ENCODE measurements around the gene AVPI1. TPM values are rescaled to one million over a fixed set of nuclear protein-coding genes. Genes with fewer than 3 reads are reported as not detected.

The AVPI1 gene
- total and polyA plus RNA-seq, 2 of the 13 experiments (the other 11 are each of a cell fraction or from before 2014, with no cell fraction given), result 39.8 to 61.2 TPM

GRCh38 chr10:97707134-97707861, 20.3 kb upstream of the AVPI1 start (continued):
- TF ChIP-seq, protein P1, sequence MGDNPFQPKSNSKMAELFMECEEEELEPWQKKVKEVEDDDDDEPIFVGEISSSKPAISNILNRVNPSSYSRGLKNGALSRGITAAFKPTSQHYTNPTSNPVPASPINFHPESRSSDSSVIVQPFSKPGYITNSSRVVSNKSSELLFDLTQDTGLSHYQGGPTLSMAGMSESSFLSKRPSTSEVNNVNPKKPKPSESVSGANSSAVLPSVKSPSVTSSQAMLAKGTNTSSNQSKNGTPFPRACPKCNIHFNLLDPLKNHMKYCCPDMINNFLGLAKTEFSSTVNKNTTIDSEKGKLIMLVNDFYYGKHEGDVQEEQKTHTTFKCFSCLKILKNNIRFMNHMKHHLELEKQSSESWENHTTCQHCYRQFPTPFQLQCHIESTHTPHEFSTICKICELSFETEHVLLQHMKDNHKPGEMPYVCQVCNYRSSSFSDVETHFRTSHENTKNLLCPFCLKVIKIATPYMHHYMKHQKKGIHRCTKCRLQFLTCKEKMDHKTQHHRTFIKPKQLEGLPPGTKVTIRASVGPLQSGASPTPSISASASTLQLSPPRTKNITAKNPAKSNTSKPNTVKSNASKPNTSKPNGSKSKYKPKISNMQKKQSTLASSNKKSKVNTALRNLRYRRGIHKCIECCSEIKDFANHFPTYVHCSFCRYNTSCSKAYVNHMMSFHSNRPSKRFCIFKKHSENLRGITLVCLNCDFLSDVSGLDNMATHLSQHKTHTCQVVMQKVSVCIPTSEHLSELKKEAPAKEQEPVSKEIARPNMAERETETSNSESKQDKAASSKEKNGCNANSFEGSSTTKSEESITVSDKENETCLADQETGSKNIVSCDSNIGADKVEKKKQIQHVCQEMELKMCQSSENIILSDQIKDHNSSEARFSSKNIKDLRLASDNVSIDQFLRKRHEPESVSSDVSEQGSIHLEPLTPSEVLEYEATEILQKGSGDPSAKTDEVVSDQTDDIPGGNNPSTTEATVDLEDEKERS (CRISPR knock-in tag; IDR thresholded peaks at IDR 0.05), result 0 out of 2 replicates have a peak, but pooled peaks have one; percentile 43
- TF ChIP-seq ZMYM2 (CRISPR knock-in tag; IDR thresholded peaks at IDR 0.05) (peak; percentile 73; the same call in 1 of the 2 replicates), ZNF3 (CRISPR knock-in tag; IDR thresholded peaks at IDR 0.05) (no peak), ZIK1 (CRISPR knock-in tag; IDR thresholded peaks at IDR 0.05; ENCODE audit: borderline replicate concordance, low read depth) (peak; percentile 65; the same call in 1 of the 2 replicates), KLF6 (CRISPR knock-in tag; IDR thresholded peaks at IDR 0.05) (no peak), TFE3 (CRISPR knock-in tag; IDR thresholded peaks at IDR 0.05) (0 out of 2 replicates have a peak, but pooled peaks have one; percentile 44), ZNF143 (CRISPR knock-in tag; IDR thresholded peaks at IDR 0.05) (no peak), ZNF737 (CRISPR knock-in tag; IDR thresholded peaks at IDR 0.05; ENCODE audit: borderline replicate concordance) (0 out of 2 replicates have a peak, but pooled peaks have one; percentile 50), ZEB1 (IDR thresholded peaks at IDR 0.05; ENCODE audit: insufficient replicate concordance, low read depth) (no peak), ADNP (CRISPR knock-in tag; IDR thresholded peaks at IDR 0.05) (no peak), ZNF746 (CRISPR knock-in tag; IDR thresholded peaks at IDR 0.05) (0 out of 2 replicates have a peak, but pooled peaks have one; percentile 37), TP53 (CRISPR knock-in tag; conservative IDR thresholded peaks at IDR 0.05) (no peak; the same call in 1 of the 2 replicates), KDM5A (IDR thresholded peaks at IDR 0.05; ENCODE audit: borderline replicate concordance, low read length) (no peak), GPN1 (CRISPR knock-in tag; IDR thresholded peaks at IDR 0.05; ENCODE audit: borderline replicate concordance) (no peak), ZNF225 (CRISPR knock-in tag; IDR thresholded peaks at IDR 0.05) (no peak), ZSCAN31 (CRISPR knock-in tag; IDR thresholded peaks at IDR 0.05; ENCODE audit: low read depth) (no peak; the same call in 1 of the 2 replicates), ZNF766 (CRISPR knock-in tag; IDR thresholded peaks at IDR 0.05; ENCODE audit: borderline replicate concordance) (no peak), ZC3H13 (CRISPR knock-in tag; IDR thresholded peaks at IDR 0.05) (no peak), ZNF496 (CRISPR knock-in tag; IDR thresholded peaks at IDR 0.05; ENCODE audit: insufficient replicate concordance) (no peak), YY1 (IDR thresholded peaks at IDR 0.05; ENCODE audit: insufficient read depth, insufficient replicate concordance, low read depth, low read length) (no peak), SPEN (CRISPR knock-in tag; IDR thresholded peaks at IDR 0.05; ENCODE audit: low read depth) (peak; percentile 76)
- TF ChIP-seq, protein P2, sequence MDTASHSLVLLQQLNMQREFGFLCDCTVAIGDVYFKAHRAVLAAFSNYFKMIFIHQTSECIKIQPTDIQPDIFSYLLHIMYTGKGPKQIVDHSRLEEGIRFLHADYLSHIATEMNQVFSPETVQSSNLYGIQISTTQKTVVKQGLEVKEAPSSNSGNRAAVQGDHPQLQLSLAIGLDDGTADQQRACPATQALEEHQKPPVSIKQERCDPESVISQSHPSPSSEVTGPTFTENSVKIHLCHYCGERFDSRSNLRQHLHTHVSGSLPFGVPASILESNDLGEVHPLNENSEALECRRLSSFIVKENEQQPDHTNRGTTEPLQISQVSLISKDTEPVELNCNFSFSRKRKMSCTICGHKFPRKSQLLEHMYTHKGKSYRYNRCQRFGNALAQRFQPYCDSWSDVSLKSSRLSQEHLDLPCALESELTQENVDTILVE (CRISPR knock-in tag; IDR thresholded peaks at IDR 0.05), result peak; percentile 33; the same call in 1 of the 2 replicates
- TF ChIP-seq, protein P3, sequence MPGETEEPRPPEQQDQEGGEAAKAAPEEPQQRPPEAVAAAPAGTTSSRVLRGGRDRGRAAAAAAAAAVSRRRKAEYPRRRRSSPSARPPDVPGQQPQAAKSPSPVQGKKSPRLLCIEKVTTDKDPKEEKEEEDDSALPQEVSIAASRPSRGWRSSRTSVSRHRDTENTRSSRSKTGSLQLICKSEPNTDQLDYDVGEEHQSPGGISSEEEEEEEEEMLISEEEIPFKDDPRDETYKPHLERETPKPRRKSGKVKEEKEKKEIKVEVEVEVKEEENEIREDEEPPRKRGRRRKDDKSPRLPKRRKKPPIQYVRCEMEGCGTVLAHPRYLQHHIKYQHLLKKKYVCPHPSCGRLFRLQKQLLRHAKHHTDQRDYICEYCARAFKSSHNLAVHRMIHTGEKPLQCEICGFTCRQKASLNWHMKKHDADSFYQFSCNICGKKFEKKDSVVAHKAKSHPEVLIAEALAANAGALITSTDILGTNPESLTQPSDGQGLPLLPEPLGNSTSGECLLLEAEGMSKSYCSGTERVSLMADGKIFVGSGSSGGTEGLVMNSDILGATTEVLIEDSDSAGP (CRISPR knock-in tag; IDR thresholded peaks at IDR 0.05; ENCODE audit: borderline replicate concordance), result peak; percentile 66; the same call in 1 of the 2 replicates

Data from HepG2 (cell line).